ENCODE data around the gene GBP5. TPM values are rescaled to one million over a fixed set of nuclear protein-coding genes. Genes with fewer than 3 reads are reported as not detected.
"Not testable (repeated sequence)": the region's sequence is repeated elsewhere in the genome, so short reads cannot be mapped to it uniquely, and the experiment has no call there.

GBP5 gene, protein sequence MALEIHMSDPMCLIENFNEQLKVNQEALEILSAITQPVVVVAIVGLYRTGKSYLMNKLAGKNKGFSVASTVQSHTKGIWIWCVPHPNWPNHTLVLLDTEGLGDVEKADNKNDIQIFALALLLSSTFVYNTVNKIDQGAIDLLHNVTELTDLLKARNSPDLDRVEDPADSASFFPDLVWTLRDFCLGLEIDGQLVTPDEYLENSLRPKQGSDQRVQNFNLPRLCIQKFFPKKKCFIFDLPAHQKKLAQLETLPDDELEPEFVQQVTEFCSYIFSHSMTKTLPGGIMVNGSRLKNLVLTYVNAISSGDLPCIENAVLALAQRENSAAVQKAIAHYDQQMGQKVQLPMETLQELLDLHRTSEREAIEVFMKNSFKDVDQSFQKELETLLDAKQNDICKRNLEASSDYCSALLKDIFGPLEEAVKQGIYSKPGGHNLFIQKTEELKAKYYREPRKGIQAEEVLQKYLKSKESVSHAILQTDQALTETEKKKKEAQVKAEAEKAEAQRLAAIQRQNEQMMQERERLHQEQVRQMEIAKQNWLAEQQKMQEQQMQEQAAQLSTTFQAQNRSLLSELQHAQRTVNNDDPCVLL
- total RNA-seq, result not detected in 3 replicates
- long read RNA-seq, result 0 reads

DNA sequence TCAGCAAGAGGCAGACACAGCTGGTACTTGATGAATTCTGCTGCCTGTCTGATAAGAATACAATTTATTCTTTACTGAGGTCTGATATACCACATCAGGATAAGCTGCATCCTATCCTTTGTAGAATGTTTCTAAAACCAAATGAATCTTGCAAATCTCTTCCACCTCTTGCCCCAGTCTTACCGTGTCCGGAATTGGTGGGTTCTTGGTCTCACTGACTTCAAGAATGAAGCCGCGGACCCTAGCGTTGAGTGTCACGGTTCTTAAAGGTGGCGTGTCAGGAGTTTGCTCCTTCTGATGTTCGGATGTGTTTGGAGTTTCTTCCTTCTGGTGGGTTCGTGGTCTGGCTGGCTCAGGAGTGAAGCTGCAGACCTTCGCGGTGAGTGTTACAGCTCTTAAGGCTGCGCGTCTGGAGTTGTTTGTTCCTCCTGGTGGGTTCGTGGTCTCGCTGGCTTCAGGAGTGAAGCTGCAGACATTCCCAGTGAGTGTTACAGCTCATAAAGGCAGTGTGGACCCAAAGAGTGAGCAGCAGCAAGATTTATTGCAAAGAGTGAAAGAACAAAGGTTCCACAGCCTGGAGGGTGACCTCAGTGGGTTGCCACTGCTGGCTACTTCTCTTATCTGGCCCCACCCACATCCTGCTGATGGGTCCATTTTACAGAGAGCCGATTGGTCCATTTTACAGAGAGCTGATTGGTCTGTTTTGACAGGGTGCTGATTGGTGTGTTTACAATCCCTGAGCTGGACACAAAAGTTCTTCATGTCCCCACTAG lies at the start of gene GBP5:
TSS of gene GBP5 (minus strand) at position 592 of the 773 bp plus-strand sequence. CDS start 3,305 bp downstream, outside the sequence.
- not testable (repeated sequence) for H3K36me3 Mint-ChIP-seq (ENCODE audit: low read depth); DNase-seq (ENCODE audit: low spot score); H3K9me3 Mint-ChIP-seq (ENCODE audit: low read depth); H3K4me3 Mint-ChIP-seq (ENCODE audit: unreplicated experiment); H3K4me1 Mint-ChIP-seq (ENCODE audit: low read depth); H3K27me3 Mint-ChIP-seq (ENCODE audit: low read depth); H3K27ac Mint-ChIP-seq (ENCODE audit: unreplicated experiment)

DNA sequence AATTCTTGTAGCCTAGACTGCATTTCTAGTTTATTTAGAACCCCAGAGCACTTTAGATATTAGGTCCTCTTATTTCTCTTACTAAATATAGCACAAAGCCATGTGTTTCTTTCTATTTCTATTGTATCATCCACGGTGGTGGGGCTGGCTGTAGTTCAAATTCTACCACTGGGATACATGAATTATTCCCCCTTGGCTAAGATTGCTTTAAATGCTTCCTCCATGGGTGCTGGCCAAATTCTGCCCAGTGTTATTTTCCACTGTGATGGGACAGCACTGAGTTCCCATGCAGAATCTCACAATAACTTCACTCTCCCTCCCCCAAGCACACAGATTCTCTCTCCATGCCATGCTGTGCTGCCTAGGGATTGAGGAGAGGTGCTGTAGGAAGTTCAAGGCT lies 49.7 kb upstream of the GBP5 start:
- peaks cover 25% of the 10 kb centered on the region for H3K9me3 Mint-ChIP-seq (ENCODE audit: low read depth)
- no peak overlapping the region for H3K27ac Mint-ChIP-seq (ENCODE audit: unreplicated experiment)
- no peaks in the 10 kb centered on the region for H3K36me3 Mint-ChIP-seq (ENCODE audit: low read depth)
- H3K27me3 Mint-ChIP-seq (ENCODE audit: low read depth), result peaks cover 8% of the 10 kb centered on the region
- H3K4me1 Mint-ChIP-seq (ENCODE audit: low read depth), result no peaks in the 10 kb centered on the region
- TF ChIP-seq, protein P1, sequence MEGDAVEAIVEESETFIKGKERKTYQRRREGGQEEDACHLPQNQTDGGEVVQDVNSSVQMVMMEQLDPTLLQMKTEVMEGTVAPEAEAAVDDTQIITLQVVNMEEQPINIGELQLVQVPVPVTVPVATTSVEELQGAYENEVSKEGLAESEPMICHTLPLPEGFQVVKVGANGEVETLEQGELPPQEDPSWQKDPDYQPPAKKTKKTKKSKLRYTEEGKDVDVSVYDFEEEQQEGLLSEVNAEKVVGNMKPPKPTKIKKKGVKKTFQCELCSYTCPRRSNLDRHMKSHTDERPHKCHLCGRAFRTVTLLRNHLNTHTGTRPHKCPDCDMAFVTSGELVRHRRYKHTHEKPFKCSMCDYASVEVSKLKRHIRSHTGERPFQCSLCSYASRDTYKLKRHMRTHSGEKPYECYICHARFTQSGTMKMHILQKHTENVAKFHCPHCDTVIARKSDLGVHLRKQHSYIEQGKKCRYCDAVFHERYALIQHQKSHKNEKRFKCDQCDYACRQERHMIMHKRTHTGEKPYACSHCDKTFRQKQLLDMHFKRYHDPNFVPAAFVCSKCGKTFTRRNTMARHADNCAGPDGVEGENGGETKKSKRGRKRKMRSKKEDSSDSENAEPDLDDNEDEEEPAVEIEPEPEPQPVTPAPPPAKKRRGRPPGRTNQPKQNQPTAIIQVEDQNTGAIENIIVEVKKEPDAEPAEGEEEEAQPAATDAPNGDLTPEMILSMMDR (IDR thresholded peaks at IDR 0.05), result no peak
- no peak overlapping the region for H3K4me3 Mint-ChIP-seq (ENCODE audit: unreplicated experiment)
- DNase-seq (ENCODE audit: low spot score), result no peak

DNA sequence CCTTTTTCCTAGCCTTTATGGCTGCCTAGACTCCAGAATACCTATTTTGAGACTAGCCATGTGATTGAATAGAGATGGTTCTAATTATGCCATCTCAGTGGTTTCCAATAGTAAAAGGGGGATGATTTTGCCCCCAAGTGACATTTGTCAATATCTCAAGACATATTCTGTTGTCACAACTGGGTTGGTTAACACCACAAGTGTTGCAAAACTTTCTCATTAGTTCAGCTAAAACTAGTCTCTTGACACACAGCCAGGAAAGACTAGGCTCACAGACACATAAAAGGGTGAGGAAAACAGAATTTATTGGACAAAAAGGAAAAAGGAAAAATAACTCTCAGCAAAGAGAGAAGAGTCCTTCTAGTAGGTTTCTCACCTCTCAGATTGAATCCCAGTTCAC lies 39.9 kb upstream of the GBP5 start:
- Mint-ChIP-seq H3K4me1 (ENCODE audit: low read depth) (no peaks in the 10 kb centered on the region), H3K27ac (ENCODE audit: unreplicated experiment) (no peak overlapping the region), H3K9me3 (ENCODE audit: low read depth) (no peaks in the 10 kb centered on the region), H3K36me3 (ENCODE audit: low read depth) (no peaks in the 10 kb centered on the region), H3K27me3 (ENCODE audit: low read depth) (peaks cover 3% of the 10 kb centered on the region), H3K4me3 (ENCODE audit: unreplicated experiment) (no peak overlapping the region)
- TF ChIP-seq, protein P1 (IDR thresholded peaks at IDR 0.05), result no peak
- no peak for DNase-seq (ENCODE audit: low spot score)

DNA sequence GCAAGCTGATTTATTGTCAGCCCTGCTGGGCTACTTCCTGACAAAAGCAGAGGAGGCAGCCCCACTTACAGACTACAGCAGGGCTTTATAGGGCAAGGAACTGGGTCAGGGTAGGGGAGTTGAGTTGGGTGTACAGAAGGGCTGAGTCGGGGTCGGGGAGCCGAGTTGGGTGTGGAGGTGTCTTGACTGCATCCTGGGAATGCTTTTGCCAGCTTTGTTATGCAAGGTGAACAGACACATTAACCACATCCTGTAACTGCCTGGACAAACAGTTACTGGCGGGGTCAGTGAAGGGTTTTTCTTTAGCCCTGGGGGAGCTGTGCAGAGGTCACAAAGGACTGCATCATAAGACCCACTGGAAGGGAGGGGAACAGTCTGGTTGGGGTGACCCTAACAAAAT lies 39.1 kb upstream of the GBP5 start:
- TF ChIP-seq, protein P1 (IDR thresholded peaks at IDR 0.05), result no peak
- Mint-ChIP-seq H3K4me1 (ENCODE audit: low read depth) (no peaks in the 10 kb centered on the region), H3K9me3 (ENCODE audit: low read depth) (no peaks in the 10 kb centered on the region), H3K4me3 (ENCODE audit: unreplicated experiment) (no peak overlapping the region), H3K27ac (ENCODE audit: unreplicated experiment) (no peak overlapping the region), H3K36me3 (ENCODE audit: low read depth) (no peaks in the 10 kb centered on the region), H3K27me3 (ENCODE audit: low read depth) (peaks cover 3% of the 10 kb centered on the region)
- no peak for DNase-seq (ENCODE audit: low spot score)

DNA sequence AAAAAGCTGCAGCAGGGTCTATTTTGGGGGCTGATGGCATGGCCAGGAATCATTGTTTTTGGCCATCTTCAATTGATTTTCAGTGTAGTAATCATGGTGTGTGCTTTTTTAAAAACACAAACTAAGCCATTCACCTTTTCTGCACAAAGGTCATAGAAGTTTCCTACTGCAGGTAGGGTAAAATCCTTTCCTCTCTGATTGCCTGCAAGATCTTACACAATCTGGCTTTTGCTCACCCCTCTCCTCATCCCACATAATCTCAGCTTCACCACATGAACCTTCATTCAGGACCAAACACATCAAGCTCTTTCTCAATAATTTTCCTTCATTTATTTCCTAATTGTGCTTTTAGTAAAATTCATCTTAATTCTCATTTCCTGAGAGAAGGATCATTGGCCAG lies 38.3 kb upstream of the GBP5 start:
- H3K27ac Mint-ChIP-seq (ENCODE audit: unreplicated experiment), result no peak overlapping the region
- peaks cover 3% of the 10 kb centered on the region for H3K27me3 Mint-ChIP-seq (ENCODE audit: low read depth)
- no peaks in the 10 kb centered on the region for H3K4me1 Mint-ChIP-seq (ENCODE audit: low read depth)
- no peak overlapping the region for H3K4me3 Mint-ChIP-seq (ENCODE audit: unreplicated experiment)
- TF ChIP-seq, protein P1 (IDR thresholded peaks at IDR 0.05), result no peak
- H3K9me3 Mint-ChIP-seq (ENCODE audit: low read depth), result no peaks in the 10 kb centered on the region
- H3K36me3 Mint-ChIP-seq (ENCODE audit: low read depth), result no peaks in the 10 kb centered on the region
- no peak for DNase-seq (ENCODE audit: low spot score)

All from chondrocyte (in vitro differentiated cells).